ENCODE results near the gene MAP4K4.
"Not testable (repeated sequence)": the region's sequence is repeated elsewhere in the genome, so short reads cannot be mapped to it uniquely, and the experiment has no call there.

MAP4K4 gene

DNA sequence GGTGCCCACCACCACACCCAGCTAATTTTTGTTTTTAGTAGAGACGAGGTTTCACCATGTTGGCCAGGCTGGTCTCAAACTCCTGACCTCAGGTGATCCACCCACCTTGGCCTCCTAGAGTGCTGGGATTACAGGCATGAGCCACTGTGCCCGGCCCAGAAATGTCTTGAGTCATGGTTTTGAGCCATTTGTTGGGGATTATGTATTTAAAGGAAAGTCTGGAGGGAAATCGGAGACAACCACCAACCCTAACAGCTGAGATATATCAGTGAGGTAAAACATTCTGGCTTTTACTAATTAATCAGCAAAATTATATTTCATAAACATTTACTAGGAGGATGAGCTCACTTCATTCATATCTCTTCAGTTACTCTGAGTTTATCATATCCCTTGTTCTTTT, 72.2 kb downstream of the MAP4K4 start:
- not testable (repeated sequence) for DNase-seq

DNA sequence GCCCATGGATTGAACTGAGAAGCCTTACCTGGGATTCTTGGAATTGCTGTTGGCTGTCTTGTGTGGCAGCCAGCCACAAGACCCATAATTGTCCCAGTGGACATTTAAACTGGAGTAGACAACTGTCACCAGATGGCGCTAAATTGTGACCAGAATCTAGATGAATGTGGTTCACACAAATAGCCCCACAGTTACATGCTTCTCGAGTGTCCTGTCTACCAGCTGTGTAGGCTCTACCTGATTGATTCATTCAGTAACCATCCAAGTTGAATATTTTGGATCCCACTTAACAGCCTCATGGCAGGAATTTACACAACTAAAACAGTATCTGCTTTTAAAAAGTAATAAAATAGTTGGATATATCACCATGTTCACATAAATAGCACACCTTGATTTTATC, 73.2 kb downstream of the MAP4K4 start:
- no peak for DNase-seq

DNA sequence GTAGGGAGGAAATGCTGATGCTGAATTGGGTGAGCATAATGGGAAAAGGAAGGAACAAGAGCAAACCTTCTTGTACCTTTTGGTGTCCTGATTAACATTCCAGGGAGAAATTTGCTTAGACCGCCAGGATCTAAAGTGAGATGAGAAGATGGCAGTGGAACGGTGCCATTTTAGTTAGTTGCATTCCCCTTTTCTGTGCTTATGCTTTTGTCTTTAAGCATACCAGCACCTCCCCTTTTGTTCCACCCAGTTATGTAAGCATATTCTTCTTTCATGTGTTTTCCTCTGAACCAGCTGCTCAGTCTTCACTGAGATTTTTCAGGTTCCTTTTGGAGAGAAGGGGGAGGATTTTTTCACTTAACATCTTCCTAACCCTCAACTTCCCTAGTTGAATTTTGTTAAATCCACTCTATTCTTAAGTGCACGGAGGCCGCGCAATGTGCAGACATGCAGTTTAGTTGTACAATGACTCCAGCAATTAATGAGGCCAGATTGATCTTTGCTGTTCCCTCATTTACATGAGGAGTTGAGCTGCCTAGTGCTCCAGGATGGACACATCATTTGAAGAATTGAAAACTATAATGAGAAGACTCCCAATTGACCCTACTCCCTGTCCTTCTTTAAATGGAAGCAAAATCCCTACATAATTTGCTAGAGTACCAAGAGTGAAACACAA, 73.9 kb downstream of the MAP4K4 start:
- peak; percentile 57 for DNase-seq

DNA sequence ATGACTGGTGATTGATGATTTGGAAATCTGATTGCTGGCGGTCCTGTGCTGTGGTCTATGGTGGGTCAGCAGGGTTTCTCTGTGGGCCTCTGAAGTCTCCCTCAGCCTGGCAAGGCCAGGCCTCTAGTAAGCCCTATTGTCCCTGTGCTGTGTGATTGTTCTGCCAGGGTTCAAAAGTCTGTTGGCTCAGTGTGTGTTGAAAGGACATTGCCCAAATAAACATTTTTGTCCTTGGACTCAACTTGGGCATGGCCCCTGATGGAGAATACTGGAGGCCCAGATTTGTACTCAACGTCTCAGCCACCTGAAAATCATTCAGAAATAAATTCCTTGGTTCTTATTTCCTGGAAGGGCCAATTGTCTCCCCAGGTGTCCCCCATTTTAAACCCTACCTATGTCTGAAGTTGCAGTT, 74.4 kb downstream of the MAP4K4 start:
- DNase-seq: no peak

DNA sequence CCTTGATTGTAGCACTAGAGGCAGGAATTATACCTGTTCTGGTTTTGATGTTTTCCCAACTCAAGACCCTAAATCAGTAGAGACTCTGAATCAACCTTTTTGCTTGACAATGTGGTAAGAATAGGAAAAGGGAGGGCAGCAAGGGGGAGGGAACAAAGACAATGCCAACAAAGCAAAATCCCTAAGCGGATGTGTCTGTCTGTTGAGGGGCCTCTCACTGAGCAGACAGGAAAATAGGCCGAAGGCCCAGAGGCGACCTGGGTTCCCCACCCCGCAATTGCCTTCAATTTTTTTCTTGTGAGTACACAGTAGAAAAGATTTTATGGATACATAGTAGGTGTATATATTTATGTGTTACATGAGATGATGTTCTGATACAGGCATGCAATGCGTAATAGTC, 75.6 kb downstream of the MAP4K4 start:
- DNase-seq: no peak

DNA sequence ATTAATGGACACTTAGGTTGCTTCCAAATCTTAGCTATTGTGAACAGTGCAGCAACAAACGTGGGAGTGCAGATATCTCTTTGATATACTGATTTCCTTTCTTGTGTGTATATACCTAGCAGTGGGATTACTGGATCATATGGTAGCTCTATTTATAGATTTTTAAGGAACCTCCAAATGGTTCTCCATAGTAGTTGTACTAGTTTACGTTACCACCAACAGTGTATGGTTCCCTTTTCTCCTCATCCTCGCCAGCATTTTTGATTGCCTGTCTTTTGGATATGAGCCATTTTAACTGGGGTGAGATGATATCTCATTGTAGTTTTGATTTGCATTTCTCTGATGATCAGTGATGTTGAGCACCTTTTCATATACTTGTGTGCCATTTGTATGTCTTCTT, 76.5 kb downstream of the MAP4K4 start:
- DNase-seq: not testable (repeated sequence)

DNA sequence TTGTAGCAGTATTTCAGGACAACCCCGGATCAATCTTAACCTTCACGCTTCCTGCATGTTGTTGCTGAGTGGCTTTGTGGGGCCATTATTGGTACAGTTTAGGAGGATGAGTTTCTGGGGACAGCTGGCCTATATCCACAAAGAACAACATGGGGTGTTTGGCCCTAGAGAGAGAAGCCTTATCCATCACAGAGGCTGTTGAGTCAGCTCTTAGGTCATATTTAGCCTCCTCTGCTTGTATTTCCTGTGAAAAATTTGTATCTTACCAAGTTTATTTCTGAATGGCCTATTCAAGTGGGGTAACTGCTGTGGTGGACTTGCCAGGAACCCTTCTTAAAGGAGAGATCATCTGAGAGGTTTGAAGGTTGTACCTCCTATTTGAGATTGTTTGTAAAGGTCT, 77.6 kb downstream of the MAP4K4 start:
- no peak for DNase-seq

DNA sequence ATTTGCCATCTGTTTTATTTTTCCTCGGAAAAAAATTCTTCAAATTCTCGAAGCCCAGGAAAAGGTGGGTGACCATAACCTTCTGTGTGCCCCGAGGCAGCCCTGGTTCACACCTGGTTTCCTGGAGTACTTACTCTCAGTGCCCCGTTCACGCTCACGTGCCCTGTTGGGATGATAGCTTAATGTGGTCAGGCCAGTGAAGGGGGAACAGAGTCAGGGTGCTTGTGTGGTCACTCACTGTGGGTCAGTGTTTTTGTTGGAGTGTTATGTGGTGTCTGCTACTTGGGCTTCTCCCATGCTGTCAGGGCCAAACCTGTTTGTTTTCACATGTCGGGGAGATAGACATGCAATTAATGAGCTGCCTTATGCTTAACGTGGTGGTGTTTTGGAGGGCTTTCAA, 78.1 kb downstream of the MAP4K4 start:
- no peak for DNase-seq

DNA sequence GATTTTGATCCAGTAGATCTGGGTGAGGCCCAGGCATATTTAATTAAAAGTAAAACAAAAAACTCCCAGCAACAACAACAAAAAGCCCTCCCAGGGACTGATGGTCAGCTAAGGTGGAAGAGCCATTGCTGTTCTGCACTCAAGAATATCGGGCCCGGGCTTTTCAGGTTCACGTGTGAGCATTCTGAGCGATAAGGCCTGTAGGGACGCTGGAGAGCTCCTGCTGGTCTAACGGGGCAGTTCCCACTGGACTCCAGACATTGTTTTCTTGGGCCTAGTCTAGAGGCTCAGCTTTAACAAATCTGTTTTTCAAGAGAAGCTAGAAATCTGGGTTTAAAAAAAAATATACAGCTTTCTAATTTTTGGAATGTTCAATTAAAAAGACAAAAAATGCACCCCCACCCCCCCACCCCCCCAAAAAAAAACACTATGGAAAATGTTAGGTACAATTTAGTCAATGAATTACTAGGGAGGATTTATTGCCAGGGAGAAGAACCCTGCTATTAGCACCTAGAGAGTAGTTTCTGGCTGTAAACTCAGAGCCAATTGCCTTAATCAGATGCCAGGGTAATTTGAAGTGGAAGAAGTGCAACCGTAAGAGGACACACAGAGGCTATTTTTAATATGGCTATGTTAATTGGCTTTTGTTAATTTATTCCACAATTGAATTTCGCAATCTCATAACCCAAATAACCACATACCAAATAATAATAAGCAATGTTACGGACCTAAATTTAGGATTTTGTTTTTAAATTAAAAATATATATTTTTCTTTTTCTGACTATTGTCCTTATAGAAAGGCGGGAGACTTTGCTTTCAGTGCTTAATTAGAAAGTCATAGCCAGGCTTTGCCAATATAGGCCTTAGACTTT, 78.9 kb downstream of the MAP4K4 start:
- DNase-seq: no peak

DNA sequence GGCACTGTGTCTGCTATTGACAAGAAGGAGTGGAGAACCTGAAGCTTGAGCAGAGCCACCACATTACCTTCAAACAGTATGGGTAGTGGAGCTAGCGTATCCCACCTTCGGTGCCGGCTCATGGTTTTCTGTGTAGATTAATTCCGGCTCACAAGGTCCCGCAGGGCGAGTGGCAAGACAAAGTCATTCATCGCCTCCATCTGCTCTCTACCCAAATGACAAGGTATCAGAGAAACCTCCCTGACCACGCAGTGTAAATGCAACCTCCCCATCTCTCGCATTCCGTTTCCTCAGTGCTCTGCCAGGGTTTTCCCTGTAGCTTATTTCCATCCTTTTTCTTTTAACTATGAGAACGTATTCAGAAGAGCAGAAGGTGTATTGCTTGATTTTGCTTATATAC, 79.8 kb downstream of the MAP4K4 start:
- DNase-seq: no peak

DNA sequence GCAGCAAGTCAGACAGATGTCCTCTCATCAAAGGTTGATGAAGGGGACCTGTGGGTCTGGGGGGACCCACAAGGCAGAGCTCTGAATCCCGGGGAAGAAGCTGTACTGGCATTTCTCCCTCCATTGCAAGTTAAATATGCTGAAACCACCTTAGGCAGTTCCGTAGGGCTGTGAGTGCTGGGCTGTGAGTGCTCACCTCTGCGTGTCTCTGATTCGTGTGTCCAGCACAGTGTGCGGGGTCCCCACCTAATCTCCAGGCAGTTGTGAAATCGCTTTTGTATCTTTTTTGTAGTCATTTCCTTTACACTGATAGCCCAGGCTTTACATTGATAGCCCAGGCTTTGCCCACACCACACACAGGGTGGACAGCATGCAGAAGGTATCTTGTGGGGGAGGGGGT, 80.6 kb downstream of the MAP4K4 start:
- DNase-seq: no peak

DNA sequence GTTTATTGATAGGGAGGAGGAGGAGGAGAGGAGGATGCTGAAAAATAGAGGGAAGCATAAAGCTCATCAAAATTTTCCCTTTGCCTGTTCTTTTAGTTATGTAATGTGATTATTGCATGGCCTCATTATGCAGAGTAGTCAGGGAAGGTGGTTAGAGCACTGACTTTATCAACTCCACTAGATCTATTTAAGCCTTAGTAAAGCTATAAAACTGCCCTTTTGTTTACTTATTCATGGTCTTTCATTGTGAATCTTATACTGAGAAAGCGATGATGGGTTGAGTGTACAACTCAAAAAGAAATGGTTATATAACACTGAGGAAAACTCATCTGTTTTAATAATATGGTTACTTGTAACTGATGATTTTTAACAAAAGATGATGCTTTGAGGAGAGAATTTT, 81.7 kb downstream of the MAP4K4 start:
- no peak for DNase-seq

DNA sequence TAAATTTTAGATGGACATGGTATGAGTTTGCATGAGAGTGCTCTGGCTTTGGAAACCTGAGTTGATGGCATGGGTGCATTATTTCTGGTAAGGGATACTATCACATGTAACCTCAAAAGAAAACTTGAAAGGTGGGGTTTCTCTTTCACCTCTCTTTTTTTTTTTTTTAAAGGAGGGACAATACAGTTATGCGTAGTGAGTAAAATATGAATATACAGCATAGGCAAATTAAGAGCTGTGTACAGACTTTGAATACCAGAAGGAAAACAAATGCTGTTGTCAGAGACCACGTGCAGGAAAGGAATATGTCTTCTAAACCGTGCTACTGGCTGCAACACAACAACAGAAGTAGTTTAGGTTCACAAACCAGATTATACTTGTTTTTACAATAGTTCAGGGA, 82.1 kb downstream of the MAP4K4 start:
- DNase-seq: no peak

DNA sequence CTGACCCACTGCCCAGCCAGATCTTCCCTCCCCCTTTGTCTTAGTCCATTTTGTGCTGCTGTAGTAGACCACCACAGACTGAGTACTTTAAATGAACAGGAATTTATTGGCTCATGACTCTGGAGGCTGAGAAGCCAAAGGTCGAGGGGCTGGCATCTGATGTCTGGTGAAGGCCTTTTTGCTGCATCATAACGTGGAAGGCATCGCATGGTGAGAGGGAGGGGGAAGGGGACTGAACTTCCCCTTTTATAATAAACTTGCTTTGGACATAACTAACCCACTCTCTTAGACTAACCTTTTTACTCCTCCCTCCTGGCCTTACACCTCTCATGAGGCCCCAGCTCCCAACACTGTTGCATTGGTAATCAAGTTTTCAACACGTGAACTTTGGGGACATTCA, 83.8 kb downstream of the MAP4K4 start:
- DNase-seq: peak; percentile 32

DNA sequence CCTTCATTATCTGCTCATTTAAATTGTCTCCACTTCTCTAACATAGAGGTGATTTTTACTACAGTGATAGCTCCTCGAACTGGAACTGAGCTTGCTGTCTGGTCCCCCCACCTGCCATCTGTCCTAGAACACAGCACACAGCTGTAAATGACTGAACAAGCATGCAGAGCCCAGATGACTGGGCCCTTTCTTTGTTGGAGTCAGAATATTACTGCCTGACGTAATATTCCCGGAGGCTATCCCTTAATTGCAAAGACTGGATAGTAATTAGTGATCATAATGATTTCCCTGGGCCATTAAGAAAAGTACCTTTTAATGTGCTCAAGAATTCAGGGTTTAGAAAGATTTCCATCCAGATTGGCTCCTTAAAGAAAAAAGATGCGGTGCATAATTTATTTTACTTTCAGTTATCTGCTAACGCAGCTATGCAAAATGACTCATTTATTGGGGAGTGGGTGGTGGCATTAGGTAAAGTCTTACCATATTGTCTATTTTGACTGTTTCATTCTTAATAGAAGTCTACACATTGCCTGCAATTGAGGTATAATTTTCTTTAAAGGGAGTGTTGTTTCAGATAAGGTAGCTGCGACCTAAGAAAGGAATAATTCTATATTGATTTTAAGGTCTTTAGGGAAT, 84.4 kb downstream of the MAP4K4 start:
- peak; percentile 37 for DNase-seq

DNA sequence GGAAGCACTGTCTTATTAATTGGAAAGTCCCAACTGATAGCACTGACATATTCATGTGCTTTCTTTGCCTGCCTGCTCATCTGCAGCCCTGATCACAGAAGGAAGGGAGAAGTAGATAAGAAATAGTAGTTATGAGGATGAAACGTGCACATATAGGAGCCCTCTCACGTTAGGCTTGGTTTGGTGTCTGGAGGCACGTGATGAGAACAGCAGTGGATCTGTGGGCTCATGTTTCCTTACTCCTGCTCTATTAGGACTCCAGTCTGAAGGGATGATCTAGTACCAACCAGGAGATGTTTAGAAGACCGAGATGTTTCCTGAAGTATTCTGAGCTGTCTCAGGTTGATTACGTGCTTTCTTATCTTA, 84.9 kb downstream of the MAP4K4 start:
- DNase-seq: no peak

DNA sequence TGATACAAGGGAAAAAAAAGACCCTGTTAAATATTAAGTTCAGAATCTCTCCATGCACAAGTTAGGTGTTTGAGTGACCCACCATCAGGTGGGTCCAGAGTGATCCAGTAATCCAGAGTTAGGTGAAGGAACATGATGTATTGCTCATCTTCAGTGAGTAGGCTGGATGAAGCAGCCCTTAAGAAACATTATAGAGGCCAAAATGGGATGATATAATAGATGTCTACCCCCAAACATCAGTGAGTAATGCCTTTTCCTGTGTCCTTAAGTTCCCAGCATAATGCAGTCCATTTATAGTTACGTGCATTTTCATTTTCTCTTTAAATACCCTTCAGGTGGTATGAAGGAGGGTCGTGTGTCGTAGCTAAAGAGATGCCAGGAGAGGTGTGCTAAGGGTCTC, 89.6 kb downstream of the MAP4K4 start:
- no peak for DNase-seq

DNA sequence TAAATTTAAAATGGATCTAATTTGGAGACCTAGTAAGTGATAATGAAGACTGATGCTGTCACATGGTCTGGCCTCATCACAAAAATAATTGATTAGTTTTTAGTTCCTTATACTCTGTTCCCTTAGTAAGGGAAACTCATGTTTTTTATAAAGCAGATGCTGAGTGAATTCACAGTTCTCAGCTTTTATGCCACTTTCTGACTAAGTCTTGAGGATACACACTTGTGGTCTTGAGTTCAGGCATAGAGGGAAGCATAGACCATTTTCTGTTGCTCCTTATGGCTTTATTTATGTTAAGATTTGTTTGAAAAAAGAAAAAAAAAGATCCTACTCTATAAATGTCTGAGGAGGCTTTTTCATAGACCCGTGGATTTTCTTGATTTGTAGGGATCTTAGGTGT, 91.1 kb downstream of the MAP4K4 start:
- no peak for DNase-seq

DNA sequence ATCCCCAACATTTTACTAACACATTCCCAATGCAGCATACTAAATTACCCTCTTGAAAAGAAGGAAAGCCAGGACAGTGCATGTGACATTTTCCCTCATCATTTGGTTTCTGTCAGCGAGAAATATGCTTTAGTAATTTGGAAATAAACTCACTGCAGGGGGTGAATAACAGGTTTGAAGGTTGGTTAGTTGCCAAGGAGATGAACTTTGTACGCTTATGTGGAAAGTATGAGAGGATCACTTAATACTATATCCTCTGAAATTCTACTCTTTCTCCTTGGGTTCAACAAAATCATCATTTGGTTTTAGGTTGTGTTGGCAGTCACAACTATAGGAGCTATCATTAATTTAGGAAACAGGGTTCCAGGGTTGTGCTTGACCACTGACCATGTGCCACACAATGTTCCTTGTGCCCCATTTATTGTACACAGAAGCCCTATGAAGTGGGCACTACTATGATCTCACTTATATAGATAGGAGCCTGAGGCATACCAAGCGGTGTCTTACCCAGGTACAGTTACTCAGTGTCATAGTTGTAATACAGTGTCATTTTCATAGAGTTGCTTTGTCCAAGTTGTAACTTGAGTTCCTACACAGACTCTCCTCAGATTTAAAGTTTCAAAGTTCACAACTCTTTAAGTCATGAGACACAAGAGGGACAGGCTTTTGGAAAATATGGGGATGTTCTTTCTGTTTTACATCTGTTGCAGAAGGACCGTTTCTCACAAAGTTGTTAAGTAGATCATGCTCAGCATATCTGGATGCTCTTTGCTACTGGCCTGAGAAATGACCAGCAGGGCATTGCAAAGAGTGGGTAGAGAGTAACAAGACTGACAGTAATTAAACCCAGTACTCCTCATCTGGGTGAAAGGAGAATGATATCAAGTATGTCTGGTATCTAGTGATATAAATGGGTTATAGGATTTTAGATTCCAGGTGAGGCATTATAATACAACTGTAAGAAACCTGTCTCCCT, 91.8 kb downstream of the MAP4K4 start:
- DNase-seq: no peak

DNA sequence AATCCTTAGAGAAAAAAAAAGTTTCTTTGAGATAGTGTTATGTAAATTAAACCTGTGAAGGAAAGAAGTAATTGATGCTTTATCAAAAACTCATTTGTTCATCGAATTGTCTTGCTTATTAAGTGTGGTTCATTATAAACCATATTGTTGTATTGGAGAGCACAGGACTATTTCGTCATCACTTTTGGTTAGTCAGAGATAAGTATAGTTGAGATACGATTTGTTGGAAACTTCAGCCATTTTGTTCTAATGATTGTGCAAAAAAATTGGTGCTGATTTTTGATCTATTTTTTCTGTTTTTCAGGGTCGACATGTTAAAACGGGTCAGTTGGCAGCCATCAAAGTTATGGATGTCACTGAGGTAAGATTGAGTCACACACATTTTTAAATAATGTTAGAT, 92.9 kb downstream of the MAP4K4 start:
- DNase-seq: no peak

DNA sequence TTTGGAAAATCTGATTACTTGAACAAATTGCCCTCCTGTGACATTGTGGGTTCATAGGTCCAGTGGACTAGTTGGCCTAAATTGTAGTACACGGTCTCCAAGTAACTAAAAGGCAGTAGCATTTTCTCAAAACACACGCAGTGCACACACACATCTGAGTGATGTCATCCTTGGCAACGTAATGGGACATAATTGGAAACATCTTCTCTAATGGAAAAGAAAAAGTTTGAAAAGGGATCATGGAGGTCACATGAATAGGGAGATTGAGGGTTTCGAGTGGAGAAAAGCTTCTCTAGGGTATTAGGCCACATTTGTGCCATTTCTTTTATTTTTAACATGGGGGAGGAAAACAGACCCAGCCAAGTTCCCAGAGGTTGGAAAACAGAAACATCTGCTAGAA, 93.3 kb downstream of the MAP4K4 start:
- DNase-seq: no peak

DNA sequence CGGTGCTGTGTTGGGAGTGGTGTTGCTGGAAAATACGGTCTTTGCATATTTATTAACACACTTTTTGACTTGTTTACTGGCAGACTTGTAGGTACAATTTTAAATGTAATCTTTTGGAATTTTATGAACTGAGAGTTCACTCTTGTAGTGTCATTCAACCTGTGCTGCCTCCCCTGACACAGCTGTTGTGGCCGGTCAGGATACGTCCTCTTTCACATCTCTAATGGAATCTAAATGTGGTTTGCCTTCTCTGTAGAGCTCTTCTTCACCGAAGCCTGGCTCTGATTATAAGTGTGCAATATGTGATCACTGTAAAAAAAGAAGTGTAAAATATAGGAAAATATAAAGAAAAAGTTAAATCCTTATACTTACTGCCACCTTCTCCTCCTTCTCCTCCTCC, 94.7 kb downstream of the MAP4K4 start:
- DNase-seq: no peak
